ENCODE measurements around the gene SYT6.

SYT6 gene

DNA sequence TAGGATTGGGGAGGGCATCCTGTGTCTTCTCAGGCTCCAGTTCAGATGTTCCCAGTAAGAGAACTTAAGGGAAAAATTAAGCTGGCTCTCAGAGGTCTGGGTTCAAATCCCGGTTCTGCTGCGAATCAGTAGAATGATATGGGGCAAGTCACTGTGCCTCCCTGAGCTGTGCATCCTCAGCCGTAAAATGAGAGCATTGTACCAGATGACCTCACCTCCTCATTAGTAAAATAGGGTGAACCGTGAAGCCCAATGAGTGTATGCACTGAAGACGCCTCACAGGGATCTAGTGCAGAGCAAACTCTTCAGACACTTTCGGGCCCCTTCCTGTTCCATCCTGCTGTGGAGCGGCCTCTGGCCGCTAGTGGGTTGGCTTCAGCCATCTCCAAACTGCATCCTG is 36.0 kb downstream of the SYT6 start:
- no peak for DNase-seq

DNA sequence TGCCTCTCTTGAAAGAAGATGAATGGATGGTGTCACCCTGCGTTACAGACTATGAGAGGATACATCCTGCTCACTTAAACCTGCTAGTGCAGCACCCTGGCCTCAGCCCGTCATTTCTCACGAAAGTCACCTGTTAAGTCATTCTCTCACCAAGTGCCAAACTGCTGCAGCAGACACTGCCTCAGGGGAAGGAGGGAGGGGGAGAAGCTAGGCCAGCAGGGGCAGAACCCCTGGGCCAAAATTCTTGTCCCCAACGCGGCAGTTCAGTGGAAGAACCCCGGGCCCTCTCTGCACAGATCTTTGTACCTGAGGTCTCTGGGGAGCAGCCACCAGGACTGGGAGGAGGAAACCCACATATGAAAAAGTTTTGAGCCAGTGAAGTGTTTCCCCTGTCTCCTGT is 37.6 kb downstream of the SYT6 start:
- DNase-seq: no peak

DNA sequence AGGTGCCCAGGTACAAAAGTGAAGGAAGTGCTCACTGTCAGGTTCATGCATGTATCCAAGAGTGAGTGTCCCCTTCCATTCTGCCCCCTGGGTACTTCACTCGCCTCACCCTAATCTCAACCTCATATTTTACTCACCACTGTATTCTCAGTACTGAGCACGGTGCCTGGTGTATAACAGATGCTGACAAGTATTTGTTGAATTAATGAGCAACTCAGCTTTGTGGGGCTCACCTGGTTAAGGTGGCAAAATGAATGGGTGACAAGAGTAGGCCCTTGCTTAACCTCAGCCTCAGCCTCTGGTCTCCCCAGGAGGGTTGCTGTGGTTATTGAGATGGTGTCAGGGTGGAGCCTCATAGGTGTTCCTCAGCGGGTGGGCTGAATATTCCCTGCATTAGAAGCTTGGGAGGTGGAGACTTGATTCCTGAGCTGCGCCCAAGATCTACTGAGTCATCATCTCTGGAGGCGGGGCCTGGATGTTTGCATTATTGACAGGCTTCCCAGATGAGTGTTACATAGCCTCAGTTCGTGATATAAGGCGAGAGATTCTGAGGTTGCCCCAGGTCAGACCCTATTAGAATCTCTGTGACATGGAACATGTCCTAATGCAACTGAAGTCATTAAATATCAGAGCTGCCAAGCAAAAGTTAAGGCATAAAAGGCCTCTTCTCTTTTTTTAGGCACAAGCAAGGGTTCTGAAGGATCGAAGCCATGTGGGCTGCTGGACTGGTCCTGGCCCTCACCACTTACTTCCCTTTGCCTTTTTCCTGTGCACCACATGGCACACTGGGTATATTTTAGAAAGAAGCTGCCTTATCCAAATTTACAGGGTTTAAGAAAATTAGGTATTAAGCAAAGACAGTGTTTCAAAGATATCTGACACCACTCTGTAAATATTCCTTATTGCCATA is 39.2 kb downstream of the SYT6 start:
- no peak for DNase-seq

DNA sequence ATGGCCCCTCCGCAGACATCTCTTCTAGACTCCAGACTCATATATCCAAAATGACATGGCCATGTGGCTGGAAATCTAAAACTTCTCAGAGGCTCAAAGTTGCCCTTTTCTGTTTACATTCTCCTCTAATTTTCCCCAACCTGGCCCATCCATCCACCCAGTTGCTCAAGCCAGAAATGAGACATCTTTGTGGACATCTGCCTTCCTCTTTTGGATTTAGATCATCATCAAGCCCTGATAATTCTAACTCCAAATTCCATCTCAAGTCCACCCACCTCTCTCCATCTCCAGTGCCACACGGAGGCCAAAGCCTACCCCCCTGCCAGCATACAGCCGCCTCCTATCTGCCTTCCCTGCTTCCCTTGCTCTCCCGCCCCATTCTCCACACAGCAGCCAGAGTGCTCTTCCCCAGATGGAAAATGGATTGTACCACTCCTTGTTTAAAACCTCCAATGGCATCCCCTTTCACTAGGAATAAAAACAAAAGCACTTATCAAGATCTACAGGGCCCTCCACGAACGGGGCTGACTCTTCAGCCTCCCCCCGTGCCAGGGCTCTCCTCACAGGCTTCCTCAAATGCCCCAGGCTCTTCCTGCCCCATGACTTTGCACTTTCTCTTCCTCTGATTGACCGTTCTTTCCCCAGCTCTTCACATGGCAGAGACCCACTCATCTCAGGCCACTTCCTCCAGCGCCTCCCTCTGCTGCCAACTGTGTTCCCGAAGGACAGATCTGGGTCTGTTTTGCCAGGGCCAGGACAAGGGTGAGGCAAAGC is 40.1 kb downstream of the SYT6 start:
- DNase-seq: peak in 1 of 2 donors; percentile 15

DNA sequence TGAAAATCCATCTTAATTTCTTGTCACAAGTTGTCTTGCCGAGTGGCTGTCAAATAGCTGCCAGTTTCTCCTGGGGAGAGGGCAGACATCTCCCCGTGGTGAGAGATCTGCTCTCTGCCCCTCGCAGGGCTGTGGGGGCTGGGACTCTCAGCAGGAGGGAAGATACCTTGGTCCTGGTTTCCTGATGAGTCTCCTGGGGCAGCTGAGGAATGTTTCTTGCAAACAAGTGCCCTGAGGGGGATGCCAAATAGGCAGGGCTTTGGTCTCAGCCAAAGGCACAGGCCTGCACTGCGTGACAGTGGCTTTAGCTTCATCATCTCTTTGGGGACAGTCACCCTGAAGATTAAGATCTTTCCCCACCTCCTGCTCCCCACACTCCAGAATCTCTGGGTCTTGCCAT is 40.9 kb downstream of the SYT6 start:
- no peak for DNase-seq

DNA sequence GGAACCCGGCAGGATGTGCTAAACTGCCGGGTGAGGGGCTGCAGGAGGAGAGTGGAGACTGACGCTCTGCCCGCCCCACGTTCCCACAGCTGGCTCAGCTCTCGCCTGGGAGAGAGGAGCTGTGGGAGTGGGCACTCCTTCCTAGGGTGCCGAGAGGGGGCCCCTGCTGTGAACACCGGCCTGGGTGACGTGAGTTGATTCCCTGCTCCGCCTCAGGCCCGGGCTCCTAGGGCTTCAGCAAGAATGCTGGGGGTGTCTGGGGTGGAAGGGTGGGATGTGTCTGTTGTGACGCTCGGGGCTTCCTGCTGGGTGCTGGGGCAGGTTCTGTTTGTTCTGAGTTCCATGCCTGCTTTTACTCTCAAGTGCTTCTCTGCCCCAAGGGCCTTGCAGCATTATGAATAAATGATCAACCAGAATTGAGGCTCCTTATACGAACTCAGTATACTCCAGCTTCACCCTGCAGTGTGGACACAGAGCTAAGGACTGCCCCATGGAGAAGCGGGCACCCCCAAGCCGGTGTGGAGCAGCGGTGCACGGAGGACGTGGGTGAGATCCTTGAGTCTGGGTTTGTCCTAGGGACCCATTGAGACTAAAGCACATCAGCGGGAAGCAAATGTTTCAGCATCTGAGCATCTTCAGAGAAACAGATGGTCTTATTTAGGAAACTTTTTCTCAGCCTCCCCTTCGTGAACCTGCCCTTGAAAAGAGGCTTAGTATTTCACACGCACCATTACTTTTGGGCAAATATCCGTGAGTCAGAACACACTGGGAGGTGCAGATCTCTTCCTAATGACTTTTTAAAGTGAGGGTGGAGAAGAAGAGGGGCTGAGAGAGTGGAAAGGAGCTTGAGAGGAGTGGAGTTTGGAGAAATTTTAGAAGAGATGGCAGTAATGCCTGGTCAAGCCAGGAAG is 41.7 kb downstream of the SYT6 start:
- no peak for DNase-seq

DNA sequence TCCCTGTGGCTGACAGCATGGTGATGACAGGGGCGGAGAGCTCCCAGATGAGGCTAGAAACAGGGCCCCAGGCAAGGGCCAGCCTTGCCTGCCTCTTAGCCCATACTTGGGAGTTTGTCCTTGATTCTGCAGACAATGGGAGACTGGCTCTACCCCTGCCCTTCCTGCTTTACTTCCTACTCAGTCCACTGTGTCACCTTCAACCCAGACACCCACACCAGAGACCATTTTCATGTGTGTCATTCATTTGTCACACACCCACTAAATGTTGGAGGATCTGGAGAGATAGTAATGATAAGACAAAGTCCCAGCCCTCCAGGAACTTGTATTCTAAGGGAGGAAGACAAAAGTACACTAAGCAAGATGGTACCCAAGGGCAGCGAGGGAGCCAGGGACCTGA is 43.7 kb downstream of the SYT6 start:
- DNase-seq: no peak

DNA sequence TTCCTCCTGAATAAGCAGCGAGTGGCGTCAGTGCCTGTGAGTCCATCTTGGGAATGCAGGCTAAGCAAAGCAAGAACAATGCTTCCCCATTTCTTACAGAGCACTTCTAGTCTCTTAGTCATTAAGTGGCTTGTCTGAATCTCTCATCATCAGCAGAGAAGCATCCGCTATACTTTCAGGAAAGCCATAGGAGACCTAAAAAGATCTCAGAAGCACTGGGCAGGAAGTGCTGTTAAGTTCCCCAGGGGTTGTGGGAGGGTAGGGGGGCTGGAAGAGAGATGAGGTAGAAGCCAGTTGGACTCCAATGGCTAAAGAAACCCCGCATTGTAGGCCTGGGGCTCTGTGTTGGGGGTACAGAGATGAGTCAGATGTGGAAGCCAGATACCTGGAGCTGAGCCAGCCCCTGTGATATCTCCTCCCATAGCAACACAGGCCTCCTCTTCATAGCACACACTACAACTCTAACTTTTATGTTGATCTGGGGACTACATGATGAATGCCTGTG is 44.9 kb downstream of the SYT6 start:
- DNase-seq: no peak

DNA sequence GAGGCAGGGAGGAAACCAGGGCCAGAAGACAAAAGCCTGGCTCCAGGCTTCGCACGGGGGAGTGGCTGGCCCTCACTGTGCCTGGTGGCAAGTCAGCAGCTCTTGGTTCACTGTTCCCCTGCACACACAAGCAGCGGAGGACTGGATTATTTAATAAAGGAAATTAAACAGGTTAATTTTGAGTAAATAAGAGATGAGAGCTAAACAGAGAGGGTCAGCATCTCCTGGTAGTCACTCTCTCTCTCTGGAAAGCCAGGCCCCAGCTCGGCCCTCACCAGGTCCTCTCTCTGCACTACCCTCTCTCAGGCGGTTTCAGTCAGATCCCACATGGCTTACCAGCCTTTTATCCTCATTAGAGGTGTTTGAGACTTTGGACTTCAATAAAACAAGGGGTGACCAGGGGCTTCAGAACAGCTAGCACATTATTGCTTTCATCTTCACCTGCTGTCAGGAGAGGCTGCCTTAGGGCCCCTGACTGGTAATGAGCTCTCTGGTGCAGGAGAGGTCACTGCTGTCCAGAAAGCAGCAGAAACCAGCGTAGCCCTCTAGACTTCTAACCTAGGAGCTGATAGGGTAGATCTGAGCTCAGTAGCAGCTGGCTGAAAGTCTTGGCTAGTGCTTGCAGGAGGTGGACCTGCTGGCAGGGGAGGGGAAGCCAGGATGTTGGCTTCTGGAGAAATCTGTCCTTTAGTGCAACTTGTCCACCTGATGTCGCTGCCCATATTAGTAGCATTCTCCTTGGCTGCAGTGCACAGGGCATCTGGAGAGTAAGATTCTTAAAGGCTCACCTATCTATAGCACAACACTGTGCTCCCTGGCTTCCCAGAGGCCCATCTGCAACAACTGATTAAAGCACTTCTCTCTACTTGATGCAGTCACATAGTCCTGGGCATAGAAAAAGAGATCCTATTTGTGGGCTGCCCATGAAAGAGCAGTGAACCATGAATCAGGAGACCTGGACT is 45.9 kb downstream of the SYT6 start:
- no peak for DNase-seq

DNA sequence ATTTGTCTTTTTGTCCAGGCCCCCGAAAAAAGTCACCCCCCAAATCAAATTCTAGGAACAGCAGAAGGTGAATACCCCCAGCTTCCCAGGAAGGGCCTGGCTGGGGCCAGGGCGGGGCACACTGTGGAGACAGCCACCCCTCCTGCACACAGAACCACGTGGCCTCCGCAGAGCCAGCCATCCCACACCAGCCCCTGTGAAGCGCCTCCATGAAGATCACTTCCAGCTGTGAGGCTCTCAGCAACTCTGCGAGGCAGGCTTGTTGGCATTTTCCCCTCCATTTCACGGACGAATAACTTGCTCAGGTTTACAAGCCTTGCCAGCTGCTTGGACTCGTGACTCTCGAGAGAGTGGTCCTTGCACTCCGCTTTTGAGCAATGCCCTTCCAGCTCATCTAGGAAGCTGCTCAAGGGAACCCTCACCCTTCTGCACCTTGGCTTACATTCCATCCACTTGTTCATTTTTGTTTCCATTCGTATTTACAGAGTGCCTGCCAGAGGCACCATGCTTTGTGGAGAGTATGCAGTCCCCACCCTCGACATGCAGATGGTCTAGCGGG is 48.2 kb downstream of the SYT6 start:
- DNase-seq: no peak

DNA sequence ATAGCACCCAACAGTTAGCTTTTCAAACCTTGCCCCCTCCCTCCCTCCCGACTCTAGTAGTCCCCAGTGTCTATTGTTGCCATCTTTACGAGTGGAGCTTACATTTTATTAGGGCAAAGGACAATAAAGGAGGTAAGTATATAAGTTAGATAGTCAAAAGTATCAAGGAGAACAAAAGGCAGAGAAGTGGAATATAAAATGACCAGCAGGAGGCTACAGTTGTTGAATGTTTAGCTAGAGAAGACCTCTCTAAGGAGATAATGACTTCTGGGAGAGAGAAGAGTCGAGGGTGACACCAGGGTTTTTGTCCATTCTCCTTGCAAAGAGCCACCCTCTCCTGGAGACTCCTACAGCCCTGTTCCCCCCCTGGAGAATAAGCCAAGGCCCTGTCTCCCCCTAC is 48.7 kb downstream of the SYT6 start:
- no peak for DNase-seq

DNA sequence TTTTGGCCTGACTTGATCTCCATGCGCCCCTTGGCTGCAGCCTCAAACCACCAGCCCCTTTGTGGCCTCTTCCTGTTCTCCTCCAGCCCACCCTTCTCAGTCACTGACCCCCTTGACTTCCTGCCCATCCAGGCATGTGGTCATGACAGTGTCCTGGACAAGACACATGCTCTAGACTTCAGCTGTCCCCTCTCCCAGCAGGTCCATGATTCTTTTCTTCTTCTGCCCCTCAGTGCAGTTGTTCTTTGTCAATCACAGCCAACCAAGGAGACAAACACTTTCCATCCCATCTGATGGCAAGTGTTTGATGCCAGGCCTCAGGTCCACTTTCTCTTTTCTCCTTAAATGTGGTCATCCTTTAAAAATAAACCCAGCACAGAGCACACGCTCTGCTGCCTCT is 49.7 kb downstream of the SYT6 start:
- DNase-seq: no peak

DNA sequence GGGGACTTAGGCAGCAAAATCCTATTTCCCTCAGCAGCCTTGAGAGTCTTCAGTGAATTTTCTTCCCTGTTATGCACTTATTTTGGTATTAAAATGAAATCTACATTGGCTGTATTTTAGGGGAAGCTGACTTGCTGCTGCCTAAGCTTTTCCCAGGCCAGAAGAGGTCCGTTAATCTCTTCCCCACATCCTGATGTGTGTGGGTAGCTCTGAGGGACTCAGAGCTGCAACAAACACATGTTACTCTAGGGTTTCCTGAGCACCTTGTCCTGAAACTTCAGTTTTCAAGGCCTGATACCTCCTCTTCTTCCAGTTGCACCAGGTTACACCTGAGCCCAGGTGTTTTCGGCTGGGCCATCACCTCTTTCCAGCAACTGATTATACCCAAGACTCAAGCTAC is 51.5 kb downstream of the SYT6 start:
- DNase-seq: no peak

DNA sequence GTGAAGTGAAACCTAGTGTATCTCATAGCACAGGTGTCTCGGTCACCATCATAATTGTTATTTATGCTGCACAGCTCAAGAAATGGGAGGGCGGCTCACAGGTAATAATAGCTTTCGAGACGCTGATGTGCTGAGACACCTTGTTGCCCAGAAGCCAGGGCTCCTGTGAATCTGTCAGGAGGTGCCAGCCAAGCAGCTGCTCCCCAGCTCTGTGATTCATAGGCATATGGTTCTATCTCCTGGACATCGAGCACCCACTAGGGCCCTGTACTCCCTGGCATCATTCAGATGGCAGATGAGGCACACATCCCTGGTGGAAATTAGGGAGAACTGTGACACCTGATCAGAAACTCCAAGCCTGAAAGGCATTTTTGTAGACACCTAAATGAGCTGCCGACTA is 53.5 kb downstream of the SYT6 start:
- DNase-seq: no peak

DNA sequence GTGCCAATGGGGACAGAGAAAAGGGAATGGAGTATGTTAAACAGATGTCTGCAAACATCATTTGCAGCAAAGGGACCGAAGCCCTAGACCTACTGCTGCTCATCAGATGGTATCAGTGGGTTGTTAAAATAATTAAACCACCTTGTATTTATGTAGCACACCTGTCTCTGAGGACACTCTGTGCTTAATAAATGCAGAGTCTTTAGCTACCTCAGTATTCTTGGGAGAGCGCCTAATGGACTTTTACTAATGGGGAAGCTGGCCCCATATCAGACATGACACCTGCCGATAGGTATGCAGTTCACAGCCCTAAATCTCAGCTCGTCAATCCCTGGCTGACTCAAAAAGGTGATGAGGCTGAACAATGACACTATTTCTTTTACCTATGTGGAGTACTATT is 54.4 kb downstream of the SYT6 start:
- DNase-seq: no peak

DNA sequence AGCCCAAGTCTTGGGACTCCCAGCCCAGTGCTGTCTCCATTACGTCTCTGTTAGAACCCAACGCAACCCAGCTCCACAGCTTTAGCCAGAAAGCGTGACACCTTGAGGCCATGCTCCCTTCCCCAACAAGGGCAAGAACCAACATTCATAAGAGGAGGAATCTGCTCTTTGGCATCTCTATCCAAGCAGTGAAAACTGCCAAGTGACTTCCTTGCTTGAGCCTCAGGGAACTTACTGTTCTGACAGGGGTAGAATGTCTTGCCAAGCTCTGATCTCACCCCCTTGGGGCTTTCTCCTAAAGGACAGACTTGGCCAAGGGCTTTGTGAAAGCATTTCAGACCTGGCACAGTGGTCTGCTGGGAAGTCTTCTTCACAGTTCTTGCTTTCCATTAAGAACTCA is 56.6 kb downstream of the SYT6 start:
- DNase-seq: no peak

DNA sequence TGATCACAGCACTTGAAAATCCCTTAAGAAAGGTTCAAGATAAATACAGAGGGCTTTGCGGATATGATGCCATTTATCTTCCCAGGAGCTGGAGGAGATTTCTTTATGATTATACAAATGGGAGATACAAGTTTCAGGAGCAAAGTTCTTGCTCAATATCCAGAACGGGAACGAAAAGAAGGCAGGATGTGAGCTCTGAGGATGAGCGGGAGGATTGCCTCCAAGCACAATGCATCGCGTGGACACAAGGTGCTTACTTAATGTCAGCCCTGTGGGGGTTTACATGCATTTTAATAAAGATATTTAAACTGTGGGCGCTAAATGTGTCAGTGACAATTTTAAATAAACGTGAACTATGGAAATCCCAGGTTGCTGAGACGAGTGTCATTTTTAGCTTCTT is 59.0 kb downstream of the SYT6 start:
- no peak for DNase-seq

DNA sequence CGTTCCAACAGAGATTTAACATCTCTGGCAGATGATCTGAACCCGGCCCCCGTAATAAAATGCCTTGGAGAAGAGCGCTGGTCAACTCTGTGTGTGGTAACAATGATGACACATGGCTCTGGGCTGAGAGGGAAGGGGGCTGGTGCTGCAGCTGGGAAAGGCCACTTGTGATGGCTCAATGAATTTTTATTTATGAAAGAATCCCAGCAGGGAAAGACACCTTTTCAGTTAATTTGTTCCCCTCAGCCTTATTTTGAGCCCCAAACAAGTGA is 59.4 kb downstream of the SYT6 start:
- DNase-seq: no peak

DNA sequence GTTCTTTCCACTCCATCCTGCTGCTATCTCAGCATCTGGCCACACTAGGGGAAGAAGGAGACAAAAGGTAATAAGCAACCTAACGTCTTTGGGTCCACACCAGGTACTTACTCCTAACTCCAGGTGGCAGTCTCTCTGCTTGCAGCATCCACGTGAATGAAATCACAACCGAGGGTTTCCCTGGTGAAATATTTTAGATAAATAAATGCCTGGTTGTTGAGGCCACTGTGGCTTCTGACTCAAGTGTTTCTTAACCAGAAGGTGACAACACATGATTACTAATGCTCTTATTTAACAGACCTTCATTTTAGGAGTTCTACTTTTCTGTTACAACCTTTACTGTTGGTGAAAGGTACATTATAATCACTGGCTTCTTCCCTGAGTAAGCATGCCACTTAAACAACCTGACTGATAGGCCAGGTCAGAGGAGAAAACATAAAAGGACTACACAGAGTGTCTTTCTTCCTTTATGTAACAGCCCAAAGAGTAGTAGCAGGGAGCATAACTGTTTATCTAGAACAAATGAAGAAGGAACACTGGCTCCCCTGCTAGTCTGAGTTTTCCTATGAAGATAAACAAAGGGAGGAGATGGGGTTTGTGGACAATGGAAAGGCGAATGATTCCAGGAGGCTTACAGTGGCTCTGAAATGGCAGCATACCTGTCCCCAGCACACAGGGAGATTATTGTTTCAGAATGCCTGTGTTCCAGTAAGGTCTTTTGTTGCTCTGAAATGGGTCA is 59.9 kb downstream of the SYT6 start:
- no peak for DNase-seq

DNA sequence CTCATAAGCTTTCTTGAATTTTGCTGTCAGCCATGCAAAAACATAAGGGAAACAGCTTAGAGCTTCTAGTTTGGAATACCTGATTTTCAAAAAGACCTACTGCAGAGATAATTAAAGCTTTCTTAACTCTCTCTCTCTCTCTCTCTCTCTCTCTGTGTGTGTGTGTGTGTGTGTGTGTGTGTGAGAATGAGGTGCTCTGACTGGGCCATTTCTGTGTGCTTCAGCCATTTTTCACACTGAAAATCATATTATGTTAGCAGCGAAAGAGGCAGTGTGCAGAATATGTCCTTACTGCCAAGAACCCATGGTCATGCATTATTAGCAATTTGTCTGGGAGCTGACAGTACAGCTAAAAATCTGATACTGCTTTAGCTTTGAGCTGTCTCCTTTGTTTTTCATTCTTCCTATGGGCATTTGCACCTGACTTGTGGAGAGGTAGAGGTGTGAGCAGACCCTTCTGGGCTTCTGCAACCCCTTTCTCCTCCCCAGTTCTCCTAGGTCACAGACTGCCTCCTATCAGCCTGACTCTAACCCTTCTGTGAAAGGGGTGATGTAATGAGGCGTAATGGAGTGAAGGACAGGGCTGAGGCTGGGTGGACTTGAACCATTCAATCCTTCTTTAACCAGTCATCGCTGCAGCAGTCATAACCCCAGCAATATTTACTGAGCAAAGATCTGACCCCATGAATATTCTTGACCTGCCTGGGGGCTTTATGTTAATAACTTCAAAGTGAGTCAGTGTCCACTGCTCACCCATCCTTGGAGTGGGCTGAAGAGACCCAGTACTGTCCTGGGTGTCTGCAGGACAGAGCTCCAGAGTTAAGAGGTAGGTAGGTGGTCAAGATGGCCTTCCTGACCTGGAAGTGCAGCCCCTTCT is 61.2 kb downstream of the SYT6 start:
- no peak for DNase-seq
